NCI-H2029 treated with DMSO at 0.1 percent for 48 hours (cell line): ENCODE measurements around the gene RPS6KA2.
"Not testable (repeated sequence)": the region's sequence is repeated elsewhere in the genome, so short reads cannot be mapped to it uniquely, and the experiment has no call there.

Experiments used
- DNase-seq: peaks from one replicate; lab custom pipeline; 2025; lab: John Stamatoyannopoulos, UW

Gene RPS6KA2

GRCh38 chr6:166635013-166635970 is 8.2 kb upstream of the RPS6KA2 start:
- DNase-seq, result no peak

GRCh38 chr6:166634581-166634980 is 7.5 kb upstream of the RPS6KA2 start:
- not testable (repeated sequence) for DNase-seq

GRCh38 chr6:166633732-166634535 is 6.9 kb upstream of the RPS6KA2 start:
- DNase-seq, result no peak

GRCh38 chr6:166632731-166633130 is 5.7 kb upstream of the RPS6KA2 start:
- DNase-seq, result no peak

- DNase-seq, result no peak
Measured at GRCh38 chr6:166630462-166630861, 3.4 kb upstream of the RPS6KA2 start.

GRCh38 chr6:166629628-166630027 is 2.6 kb upstream of the RPS6KA2 start:
- no peak for DNase-seq

- DNase-seq, result peak; percentile 33
Measured at GRCh38 chr6:166627875-166628801, 1.1 kb upstream of the RPS6KA2 start.

GRCh38 chr6:166626177-166627032 is 646 bp downstream of the RPS6KA2 start:
- no peak for DNase-seq

GRCh38 chr6:166625356-166625755 is 1.7 kb downstream of the RPS6KA2 start:
- DNase-seq, result no peak

GRCh38 chr6:166624275-166624674 is 2.8 kb downstream of the RPS6KA2 start:
- no peak for DNase-seq

- no peak for DNase-seq
Measured at GRCh38 chr6:166623318-166623717, 3.7 kb downstream of the RPS6KA2 start.

GRCh38 chr6:166621114-166621540 is 5.9 kb downstream of the RPS6KA2 start:
- DNase-seq, result no peak

GRCh38 chr6:166620478-166621113 is 6.5 kb downstream of the RPS6KA2 start:
- no peak for DNase-seq

GRCh38 chr6:166619912-166620311 is 7.1 kb downstream of the RPS6KA2 start:
- DNase-seq, result no peak

GRCh38 chr6:166618866-166619761 is 7.9 kb downstream of the RPS6KA2 start:
- DNase-seq, result no peak

- no peak for DNase-seq
Measured at GRCh38 chr6:166618251-166618650, 8.8 kb downstream of the RPS6KA2 start.

- no peak for DNase-seq
Measured at GRCh38 chr6:166617359-166617758, 9.7 kb downstream of the RPS6KA2 start.

- no peak for DNase-seq
Measured at GRCh38 chr6:166616261-166617238, 10.5 kb downstream of the RPS6KA2 start.
